GM19372 (cell line): Measurements from ENCODE around the gene NSUN7.
A peak's percentile ranks its signal among the peaks of the same experiment; 100 is the strongest.

Experiments
- ATAC-seq: cut with Tn5 transposase; IDR thresholded peaks from one replicate; pipeline ENCODE4 v1.9.1; 2021; ENCODE audit warnings: mild to moderate bottlenecking, low read depth, moderate library complexity; ENCODE audit not compliant: unreplicated experiment

Gene NSUN7

GRCh38 chr4:40843696-40844095 is 93.9 kb downstream of the NSUN7 start:
- peak; percentile 42 for ATAC-seq

DNA sequence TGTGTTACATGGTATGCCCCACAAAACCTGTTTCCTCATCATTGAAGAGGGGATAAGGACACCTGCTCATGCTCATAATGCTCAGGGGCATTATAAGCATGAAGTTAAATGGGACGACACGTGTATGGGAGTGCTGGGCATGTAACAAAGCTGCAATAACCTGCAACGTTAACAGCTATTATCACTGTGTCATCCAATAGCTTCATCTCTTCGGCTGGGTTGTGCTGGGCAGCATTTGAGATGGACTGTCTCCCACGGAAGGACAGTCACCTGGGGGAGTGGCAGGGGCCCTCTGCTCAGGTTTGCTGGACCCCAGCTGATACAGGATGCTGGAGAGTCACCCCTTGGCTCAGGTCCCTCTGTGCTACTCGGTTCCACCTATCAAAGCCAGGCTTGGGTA is 94.5 kb downstream of the NSUN7 start:
- ATAC-seq = no peak

DNA sequence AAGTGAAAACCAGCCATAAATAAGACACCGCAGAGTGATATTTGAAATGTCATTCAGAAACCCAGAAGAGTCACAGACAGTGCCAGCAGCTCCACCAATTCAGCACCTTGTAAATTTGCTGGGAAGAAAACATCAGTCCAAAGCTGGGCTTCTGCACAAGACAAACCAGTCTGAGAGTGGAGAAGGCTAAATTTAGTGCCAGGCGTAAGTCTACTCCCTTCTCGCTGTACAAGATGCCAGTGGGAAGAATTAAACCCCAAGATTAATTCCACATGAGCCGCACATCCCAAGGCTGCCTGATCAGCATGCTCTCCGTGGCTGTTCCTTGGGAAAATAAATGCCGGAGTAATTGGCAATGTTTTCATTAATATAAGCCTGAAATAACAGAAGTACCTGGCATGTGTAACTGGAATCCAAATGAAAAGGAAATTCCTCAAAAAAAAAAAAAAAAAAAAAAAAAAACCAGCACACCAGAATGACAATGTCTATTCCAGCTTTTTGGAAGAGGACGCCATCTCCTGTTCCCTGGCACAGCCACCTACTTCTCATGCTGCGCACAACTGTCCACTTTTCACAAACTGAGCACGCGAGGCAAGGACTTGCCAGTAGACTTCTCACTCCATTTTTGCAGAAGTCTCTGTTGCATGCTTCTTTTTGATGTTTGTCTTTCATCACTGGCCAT is 95.5 kb downstream of the NSUN7 start:
- ATAC-seq = no peak

GRCh38 chr4:40846532-40846931 is 96.8 kb downstream of the NSUN7 start:
- no peak for ATAC-seq

DNA sequence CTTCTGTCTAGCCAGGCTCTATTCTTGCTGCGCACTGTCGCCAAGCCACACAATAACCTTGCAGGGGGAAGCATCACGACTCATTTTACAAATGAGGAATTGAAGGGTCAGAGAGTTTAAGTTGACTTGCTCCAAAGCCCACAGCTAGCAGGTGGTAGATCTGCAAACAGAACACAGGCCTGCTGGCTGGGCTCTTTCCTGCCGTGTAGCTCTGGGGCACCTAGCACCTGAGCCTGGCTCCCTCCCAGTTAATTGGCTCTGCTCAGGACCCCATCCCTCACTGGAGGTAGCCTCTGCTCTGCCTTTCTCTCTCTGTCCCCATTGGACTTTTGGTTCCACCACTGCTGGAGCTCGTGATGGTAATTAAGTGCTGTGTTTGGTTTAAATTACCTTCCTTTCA is 98.5 kb downstream of the NSUN7 start:
- no peak for ATAC-seq

GRCh38 chr4:40848940-40849339 is 99.2 kb downstream of the NSUN7 start:
- no peak for ATAC-seq

GRCh38 chr4:40850496-40850895 is 100.7 kb downstream of the NSUN7 start:
- no peak for ATAC-seq

DNA sequence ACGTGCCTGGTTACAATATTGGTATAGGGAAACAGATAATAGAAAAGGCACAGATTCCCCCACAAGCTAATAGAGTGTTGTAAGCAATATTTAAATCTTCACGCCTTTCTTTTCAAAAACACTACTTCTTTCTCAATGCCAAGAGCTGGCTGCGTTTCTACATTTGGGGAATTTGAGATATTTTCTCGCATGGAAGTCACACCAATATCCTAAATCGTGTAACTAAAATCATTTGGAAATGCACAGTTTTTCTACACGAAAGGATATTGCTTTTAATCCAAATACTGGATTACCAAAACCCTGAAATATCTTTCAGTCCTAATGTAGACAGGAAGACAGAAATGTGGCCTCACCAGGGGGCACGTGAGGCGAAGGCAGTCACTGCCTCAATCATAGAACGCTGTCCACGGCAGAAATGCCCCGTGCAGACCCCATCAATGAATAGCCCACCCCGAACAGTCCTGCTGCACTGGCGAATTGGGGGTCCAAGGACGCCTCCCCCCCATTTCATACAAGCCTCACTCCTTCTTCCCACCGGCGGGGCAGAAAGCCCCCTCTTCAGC is 106.6 kb downstream of the NSUN7 start:
- ATAC-seq = no peak

- peak; percentile 91 for ATAC-seq
Measured at GRCh38 chr4:40856840-40857362, 107.1 kb downstream of the NSUN7 start.

GRCh38 chr4:40857956-40858355 is 108.2 kb downstream of the NSUN7 start:
- no peak for ATAC-seq

GRCh38 chr4:40858962-40859361 is 109.2 kb downstream of the NSUN7 start:
- ATAC-seq = no peak
